Aorta (tissue), 5 donors: ENCODE results near the gene PRICKLE2. TPM values are rescaled to one million over a fixed set of nuclear protein-coding genes. Genes with fewer than 3 reads are reported as not detected.

ENCODE experiments used
- ATAC-seq: fragments of 200-7000 bp; cut with Tn5 transposase; one replicate; pipeline ENCODE4 v1.9.1; 2022; ENCODE audit warnings: moderate library complexity; ENCODE audit not compliant: low FRiP score
- DNase-seq, 2 donors: peaks; one replicate each; pipeline ENCODE4 v3.0.0-alpha.2; 2020
- H3K27ac ChIP-seq, 2 donors: one replicate each; pipeline ENCODE4 v1.5.1; 2013; ENCODE audit warnings: low read length in 2 of 2, mild to moderate bottlenecking in 2 of 2, moderate library complexity in 2 of 2, control low read depth in 1 of 2, inconsistent platforms in 1 of 2, low read depth in 1 of 2
- H3K27me3 ChIP-seq, 2 donors: one replicate each; pipeline ENCODE4 v1.6.1; 2013; ENCODE audit warnings: control low read depth in 1 of 2, low read length in 1 of 2, mild to moderate bottlenecking in 1 of 2, moderate library complexity in 1 of 2; ENCODE audit not compliant: insufficient read depth in 2 of 2, control insufficient read depth in 1 of 2
- H3K36me3 ChIP-seq, 2 donors: one replicate each; pipeline ENCODE4 v1.6.1; 2013; ENCODE audit warnings: control low read depth in 1 of 2, low read length in 1 of 2, mild to moderate bottlenecking in 1 of 2; ENCODE audit not compliant: insufficient read depth in 2 of 2, control insufficient read depth in 1 of 2
- H3K4me1 ChIP-seq, 2 donors: one replicate each; pipeline ENCODE4 v1.6.1; 2013; ENCODE audit warnings: low read length in 2 of 2, control low read depth in 1 of 2, mild to moderate bottlenecking in 1 of 2, moderate library complexity in 1 of 2; ENCODE audit not compliant: insufficient read depth in 2 of 2, control insufficient read depth in 1 of 2
- H3K4me3 ChIP-seq, 2 donors: one replicate each; pipeline ENCODE4 v1.5.1; 2013; ENCODE audit warnings: low read length in 2 of 2, control low read depth in 1 of 2, mild to moderate bottlenecking in 1 of 2
- H3K9me3 ChIP-seq: one replicate; pipeline ENCODE4 v1.6.1; 2013; ENCODE audit warnings: mild to moderate bottlenecking, low read length; ENCODE audit not compliant: control insufficient read depth
- WGBS, 2 donors: extraction: QIAGEN DNeasy Blood & Tissue Kit; methylation state at CpG; one replicate each; pipeline ENCODE4 v1.1.7; 2013; 5-methylcytosine and 5-hydroxymethylcytosine counted together
- intact Hi-C, 2 donors: fragments of 100-400 bp; cut with DNase I; formaldehyde crosslinking; loops; one replicate each; pipeline versions ENCODE4 v1.14.2 to v1.15.0; 2022
- polyA plus RNA-seq, 2 donors: library from polyadenylated mRNA; stranded (reverse); fragments of 200-250 nt; gene quantifications; one replicate each; pipeline ENCODE4 v1.2.3, GENCODE V29; 2013
- total RNA-seq, 2 donors: library from RNA; stranded (reverse); fragmentation: NEBNext Ultra II Directional; extraction: Animal tissue kit (Norgen Biotek cat#: 25700); gene quantifications; one replicate each; pipeline ENCODE4 v1.2.1, GENCODE V29; 2021
- donor health status: healthy with polysubstance abuse.
- donor health status: Bipolar disorder and iron deficiency.
- donor health status: DM: no; HTN: no; CAD: no.
- donor health status: DM: no; HTN: no; CAD: no.
- donor health status: DM: yes; HTN: yes; CAD: no.

The PRICKLE2 gene
- total and polyA plus RNA-seq, 4 donors: 2.1 to 42.1 (median 13.9) TPM

GRCh38 chr3:64084640-64085039, 140.6 kb downstream of the PRICKLE2 start:
- ATAC-seq (no peak), DNase-seq (no peak)
- WGBS, 2 donors: 46 to 100% methylated on average over 1 of the region's 1 CpG
- peaks cover 0 to 1% of the 10 kb centered on the region in 2 donors for H3K4me1 ChIP-seq
- intact Hi-C loops: no loop called here
- no peaks in the 10 kb centered on the region for H3K27me3 ChIP-seq
- no peak overlapping the region for H3K4me3 ChIP-seq
- H3K27ac ChIP-seq: no peak overlapping the region
- no peaks in the 10 kb centered on the region for H3K36me3 ChIP-seq
- no peaks in the 10 kb centered on the region for H3K9me3 ChIP-seq

GRCh38 chr3:64083575-64083974, 141.7 kb downstream of the PRICKLE2 start:
- no peaks in the 10 kb centered on the region for H3K36me3 ChIP-seq
- H3K4me3 ChIP-seq: no peak overlapping the region
- no peak overlapping the region for H3K27ac ChIP-seq
- no peak for ATAC-seq
- no peaks in the 10 kb centered on the region for H3K27me3 ChIP-seq
- no peak for DNase-seq
- no peaks in the 10 kb centered on the region for H3K9me3 ChIP-seq
- 58 to 78% methylated on average over 3 of the region's 3 CpGs for WGBS, 2 donors
- intact Hi-C loops: no loop called here
- peaks cover 0 to 1% of the 10 kb centered on the region in 2 donors for H3K4me1 ChIP-seq

GRCh38 chr3:64082961-64083541, 142.2 kb downstream of the PRICKLE2 start:
- WGBS, 2 donors: 72 to 78% methylated on average over 7 of the region's 7 CpGs
- Histone ChIP-seq H3K4me3 (no peak overlapping the region), H3K27me3 (no peaks in the 10 kb centered on the region), H3K4me1 (peaks cover 0 to 1% of the 10 kb centered on the region in 2 donors), H3K27ac (no peak overlapping the region), H3K36me3 (no peaks in the 10 kb centered on the region), H3K9me3 (no peaks in the 10 kb centered on the region)
- intact Hi-C loops: no loop called here
- ATAC-seq (no peak), DNase-seq (no peak)

GRCh38 chr3:64082411-64082810, 142.9 kb downstream of the PRICKLE2 start:
- ATAC-seq: no peak
- 85% methylated on average over 3 of the region's 3 CpGs for WGBS, 2 donors

GRCh38 chr3:64081235-64081630, 144.0 kb downstream of the PRICKLE2 start:
- ATAC-seq: no peak
- intact Hi-C loops: no loop called here
- H3K27me3 ChIP-seq: no peaks in the 10 kb centered on the region
- H3K27ac ChIP-seq: no peak overlapping the region
- no peaks in the 10 kb centered on the region for H3K9me3 ChIP-seq
- WGBS, 2 donors: 97 to 100% methylated on average over 1 of the region's 1 CpG
- no peak overlapping the region for H3K4me3 ChIP-seq
- H3K36me3 ChIP-seq: no peaks in the 10 kb centered on the region
- no peaks in the 10 kb centered on the region for H3K4me1 ChIP-seq
- DNase-seq: no peak

More at GRCh38 chr3:64082411-64082810, 142.9 kb downstream of the PRICKLE2 start:
- Histone ChIP-seq H3K27me3 (no peaks in the 10 kb centered on the region), H3K27ac (no peak overlapping the region), H3K4me3 (no peak overlapping the region), H3K4me1 (peaks cover 0 to 1% of the 10 kb centered on the region in 2 donors), H3K36me3 (no peaks in the 10 kb centered on the region), H3K9me3 (no peaks in the 10 kb centered on the region)
- no peak for DNase-seq
- intact Hi-C loops: no loop called here

- Histone ChIP-seq H3K4me1 (no peaks in the 10 kb centered on the region), H3K36me3 (no peaks in the 10 kb centered on the region), H3K9me3 (no peaks in the 10 kb centered on the region), H3K4me3 (no peak overlapping the region), H3K27me3 (no peaks in the 10 kb centered on the region), H3K27ac (no peak overlapping the region)
- intact Hi-C loops: no loop called here
- whole genome bisulfite sequencing, 2 donors: 88 to 93% methylated on average over 1 of the region's 1 CpG
- ATAC-seq (no peak), DNase-seq (no peak)
Observed at GRCh38 chr3:64080616-64081234, 144.5 kb downstream of the PRICKLE2 start.

- ATAC-seq (no peak), DNase-seq (no peak)
- H3K27me3 ChIP-seq: no peaks in the 10 kb centered on the region
- no peaks in the 10 kb centered on the region for H3K4me1 ChIP-seq
- H3K9me3 ChIP-seq: no peaks in the 10 kb centered on the region
- no peak overlapping the region for H3K27ac ChIP-seq
- H3K36me3 ChIP-seq: no peaks in the 10 kb centered on the region
- intact Hi-C loops: no loop called here
- WGBS, 2 donors: 91 to 93% methylated on average over 5 of the region's 5 CpGs
- H3K4me3 ChIP-seq: no peak overlapping the region
Observed at GRCh38 chr3:64079369-64080150, 145.7 kb downstream of the PRICKLE2 start.

- DNase-seq: no peak
- no peak overlapping the region for H3K4me3 ChIP-seq
- 73 to 76% methylated on average over 4 of the region's 4 CpGs for WGBS, 2 donors
Observed at GRCh38 chr3:64078966-64079365, 146.3 kb downstream of the PRICKLE2 start.

More at GRCh38 chr3:64078966-64079365, 146.3 kb downstream of the PRICKLE2 start:
- Histone ChIP-seq H3K4me1 (no peaks in the 10 kb centered on the region), H3K27me3 (no peaks in the 10 kb centered on the region), H3K9me3 (no peaks in the 10 kb centered on the region), H3K36me3 (no peaks in the 10 kb centered on the region), H3K27ac (no peak overlapping the region)
- ATAC-seq: no peak
- intact Hi-C loops: no loop called here
